HG03108 (cell line): ENCODE data around the gene SLC23A3.

ENCODE experiments used
- ATAC-seq: cut with Tn5 transposase; IDR thresholded peaks from one replicate; pipeline ENCODE4 v1.9.1; 2021; ENCODE audit warnings: moderate library complexity; ENCODE audit not compliant: unreplicated experiment

The SLC23A3 gene

GRCh38 chr2:219155054-219155644 lies 14.7 kb downstream of the SLC23A3 start:
- ATAC-seq, result no peak

- ATAC-seq, result no peak
Observed at GRCh38 chr2:219149667-219150066, 20.2 kb downstream of the SLC23A3 start.

- ATAC-seq, result no peak
Observed at GRCh38 chr2:219142329-219142728, 27.5 kb downstream of the SLC23A3 start.

GRCh38 chr2:219140722-219141121 lies 29.1 kb downstream of the SLC23A3 start:
- ATAC-seq, result no peak

GRCh38 chr2:219133976-219134375 lies 35.9 kb downstream of the SLC23A3 start:
- no peak for ATAC-seq

- no peak for ATAC-seq
Observed at GRCh38 chr2:219131744-219132143, 38.1 kb downstream of the SLC23A3 start.

GRCh38 chr2:219131327-219131726 lies 38.5 kb downstream of the SLC23A3 start:
- ATAC-seq, result no peak

GRCh38 chr2:219129589-219129988 lies 40.2 kb downstream of the SLC23A3 start:
- ATAC-seq, result no peak

- ATAC-seq, result no peak
Observed at GRCh38 chr2:219128396-219128795, 41.4 kb downstream of the SLC23A3 start.

- ATAC-seq, result no peak
Observed at GRCh38 chr2:219127037-219127635, 42.7 kb downstream of the SLC23A3 start.

- ATAC-seq, result no peak
Observed at GRCh38 chr2:219126555-219126954, 43.3 kb downstream of the SLC23A3 start.

GRCh38 chr2:219125886-219126270 lies 44.0 kb downstream of the SLC23A3 start:
- ATAC-seq, result no peak

GRCh38 chr2:219125225-219125885 lies 44.5 kb downstream of the SLC23A3 start:
- ATAC-seq, result no peak

GRCh38 chr2:219124381-219125110 lies 45.3 kb downstream of the SLC23A3 start:
- no peak for ATAC-seq

GRCh38 chr2:219123356-219124135 lies 46.3 kb downstream of the SLC23A3 start:
- ATAC-seq, result no peak

- no peak for ATAC-seq
Observed at GRCh38 chr2:219122202-219122980, 47.4 kb downstream of the SLC23A3 start.

GRCh38 chr2:219120082-219120481 lies 49.7 kb downstream of the SLC23A3 start:
- no peak for ATAC-seq

GRCh38 chr2:219119422-219120043 lies 50.3 kb downstream of the SLC23A3 start:
- no peak for ATAC-seq

- ATAC-seq, result no peak
Observed at GRCh38 chr2:219118504-219118903, 51.3 kb downstream of the SLC23A3 start.
